Fibroblast of villous mesenchyme (primary cell): Measurements from ENCODE around the gene GIPC2. TPM values are rescaled to one million over a fixed set of nuclear protein-coding genes. Genes with fewer than 3 reads are reported as not detected.

ENCODE experiments used
- DNase-seq: peaks from one replicate; pipeline ENCODE4 v3.0.0-alpha.2; 2010; ENCODE audit warnings: low read depth
- H3K4me3 ChIP-seq: 2 replicates; pipeline ENCODE4 v1.5.1; 2011; ENCODE audit warnings: low read depth, mild to moderate bottlenecking, low read length
- CTCF ChIP-seq: IDR thresholded peaks from 2 replicates; pipeline ENCODE4 v1.5.1; 2012; ENCODE audit warnings: low read depth, mild to moderate bottlenecking, low read length; ENCODE audit not compliant: insufficient read depth
- total RNA-seq: library from RNA; depleted of rRNA; stranded (reverse); fragments of >200 nt; gene quantifications from 2 replicates; pipeline ENCODE4 v1.2.3, GENCODE V29; 2012

Gene GIPC2
- total RNA-seq, 1 donor, result 0.43 TPM

- DNase-seq, result no peak
- no peak overlapping the region for H3K4me3 ChIP-seq
- no peak for TF ChIP-seq CTCF
Observed at GRCh38 chr1:78092643-78093042, 46.9 kb downstream of the GIPC2 start.

- TF ChIP-seq CTCF, result no peak
Observed at GRCh38 chr1:78093560-78093959, 47.8 kb downstream of the GIPC2 start.

GRCh38 chr1:78094639-78095038 is 48.9 kb downstream of the GIPC2 start:
- no peak for DNase-seq
- no peak for TF ChIP-seq CTCF
- no peak overlapping the region for H3K4me3 ChIP-seq

More at GRCh38 chr1:78093560-78093959, 47.8 kb downstream of the GIPC2 start:
- no peak for DNase-seq
- no peak overlapping the region for H3K4me3 ChIP-seq

GRCh38 chr1:78095593-78095992 is 49.8 kb downstream of the GIPC2 start:
- no peak overlapping the region for H3K4me3 ChIP-seq
- peak; percentile 80 for DNase-seq
- no peak for TF ChIP-seq CTCF

GRCh38 chr1:78096017-78096416 is 50.3 kb downstream of the GIPC2 start:
- DNase-seq, result no peak
- no peak overlapping the region for H3K4me3 ChIP-seq
- no peak for TF ChIP-seq CTCF

GRCh38 chr1:78096976-78097375 is 51.2 kb downstream of the GIPC2 start:
- no peak for DNase-seq
- no peak for TF ChIP-seq CTCF
- no peak overlapping the region for H3K4me3 ChIP-seq

- no peak for DNase-seq
- no peak for TF ChIP-seq CTCF
- H3K4me3 ChIP-seq, result no peak overlapping the region
Observed at GRCh38 chr1:78101051-78101450, 55.3 kb downstream of the GIPC2 start.
